ENCODE results near the gene TMEM200A. TPM values are rescaled to one million over a fixed set of nuclear protein-coding genes. Genes with fewer than 3 reads are reported as not detected.

The TMEM200A gene
- total and polyA plus RNA-seq, 2 of the 8 experiments (the other 6 are each of a cell fraction or from before 2014, with no cell fraction given) = 6.2 to 13.9 TPM

GRCh38 chr6:130324657-130325056, 41.2 kb upstream of the TMEM200A start:
- H4K20me1 ChIP-seq (replicated peaks in 1 of 2; ENCODE audit: control insufficient read depth in 1 of 2, insufficient read depth in 2 of 2, low read length in 2 of 2) = peaks cover 0 to 1% of the 10 kb centered on the region in 2 experiments
- H3K23me2 ChIP-seq (ENCODE audit: low read depth, low read length) = no peaks in the 10 kb centered on the region
- no peak overlapping the region for H2BK120ac ChIP-seq (replicated peaks; ENCODE audit: low read depth, low read length)
- H3K27ac ChIP-seq (ENCODE audit: low read depth, low read length) = no peak overlapping the region
- no peak overlapping the region for H3K23ac ChIP-seq (ENCODE audit: insufficient read length)
- H3K4me3 ChIP-seq (ENCODE audit: extremely low read depth in 1 of 4, insufficient read depth in 2 of 4, low read depth in 3 of 4, low read length in 4 of 4) = no peak overlapping the region
- H2BK12ac ChIP-seq (ENCODE audit: low read depth, low read length) = no peak overlapping the region
- no peak overlapping the region for H2BK20ac ChIP-seq (ENCODE audit: low read length)
- no peak overlapping the region for H4K8ac ChIP-seq (ENCODE audit: extremely low read depth, insufficient read depth, low read length)
- H2AK5ac ChIP-seq (ENCODE audit: low read depth, low read length) = no peak overlapping the region
- H3K9ac ChIP-seq (replicated peaks in 1 of 4; ENCODE audit: extremely low read depth in 1 of 4, low read depth in 3 of 4, low read length in 3 of 4) = no peak overlapping the region
- CTCF ChIA-PET (ENCODE audit: partially characterized antibody) = interaction anchor here (0.6 to 2.1 kb wide), 13 partner anchors 11 to 435 kb away, joined by 3 to 6 read pairs (median 3); no protein-coding TSS in a partner anchor
- 90% methylated on average over 4 of the region's 4 CpGs; no CpG with 5 or more reads in 1 of the 2 experiments for WGBS, 2 experiments (ENCODE audit: extremely low coverage in 1 of 2, insufficient coverage in 1 of 2, insufficient read length in 1 of 2, insufficient replicate concordance in 2 of 2, low coverage in 1 of 2, low lambda C conversion rate in 2 of 2, missing lambda C conversion rate in 1 of 2)
- no peak overlapping the region for H3K4ac ChIP-seq (replicated peaks; ENCODE audit: insufficient read length, low read depth, low read length)
- no peaks in the 10 kb centered on the region for H3K36me3 ChIP-seq (ENCODE audit: control insufficient read depth in 2 of 4, insufficient read depth in 4 of 4, low read length in 3 of 4)
- POLR2A ChIA-PET (ENCODE audit: partially characterized antibody) = no interaction called here
- H2AFZ ChIP-seq (ENCODE audit: low read length) = no peak overlapping the region
- H3K56ac ChIP-seq (replicated peaks; ENCODE audit: insufficient read length, low read depth, low read length) = no peak overlapping the region
- H4K91ac ChIP-seq (replicated peaks; ENCODE audit: insufficient read length, low read length) = no peak overlapping the region
- DNase-seq (ENCODE audit: low read depth in 1 of 2, low spot score in 2 of 2) (no peak), FAIRE-seq (no peak)
- no peak overlapping the region for H3K14ac ChIP-seq (ENCODE audit: insufficient read length)
- H3K4me1 ChIP-seq (replicated peaks in 1 of 4; ENCODE audit: control insufficient read depth in 3 of 4, insufficient read depth in 4 of 4, low read length in 3 of 4) = no peaks in the 10 kb centered on the region
- no peak overlapping the region for H4K5ac ChIP-seq (ENCODE audit: insufficient read length, low read depth, low read length)
- H3K9me3 ChIP-seq (ENCODE audit: insufficient read depth in 2 of 2, low read depth in 1 of 2, low read length in 1 of 2) = no peaks in the 10 kb centered on the region
- TF ChIP-seq SUZ12 (IDR thresholded peaks at IDR 0.05; ENCODE audit: low read length) (no peak), SRF (IDR thresholded peaks at IDR 0.05; ENCODE audit: low read depth, low read length) (no peak), RXRA (IDR thresholded peaks at IDR 0.05; ENCODE audit: insufficient read depth, low read depth, low read length) (no peak)
- no peak overlapping the region for H2BK5ac ChIP-seq (ENCODE audit: low read depth, low read length)
- no peaks in the 10 kb centered on the region for H3K79me2 ChIP-seq (ENCODE audit: control insufficient read depth in 1 of 2, insufficient read depth in 2 of 2, low read length in 2 of 2)
- no peak overlapping the region for H3K4me2 ChIP-seq (ENCODE audit: insufficient read depth in 1 of 2, low read depth in 2 of 2, low read length in 2 of 2)
- H3K79me1 ChIP-seq (ENCODE audit: low read depth, low read length) = no peaks in the 10 kb centered on the region
- H2BK15ac ChIP-seq (ENCODE audit: low read length) = no peak overlapping the region
- H3K27me3 ChIP-seq (replicated peaks in 1 of 4; ENCODE audit: control insufficient read depth in 3 of 4, extremely low read depth in 1 of 4, insufficient read depth in 3 of 4, low read length in 3 of 4) = no peaks in the 10 kb centered on the region
- no peak overlapping the region for H3K18ac ChIP-seq (ENCODE audit: extremely low read depth, low read length)
